ENCODE measurements around the gene ZNF385B.

The ZNF385B gene

DNA sequence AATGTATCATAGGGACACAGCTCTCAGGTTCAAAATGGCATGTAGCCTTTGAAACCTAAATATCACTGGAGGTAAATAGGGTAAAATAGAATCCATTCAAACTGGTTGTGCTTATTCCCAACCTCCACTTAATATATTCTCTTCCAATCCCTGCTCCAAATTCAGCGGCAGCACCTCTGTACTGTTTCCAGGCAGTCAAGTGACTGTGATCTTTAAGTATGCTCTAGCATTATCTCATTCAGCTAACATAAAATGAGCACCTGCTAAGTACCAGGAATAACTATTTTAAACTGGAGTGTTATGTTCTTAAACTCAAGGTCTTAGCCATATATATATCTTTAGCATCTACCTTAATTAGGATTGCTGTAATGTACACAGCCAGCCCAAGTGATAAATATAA is 327.5 kb downstream of the ZNF385B start:
- TF ChIP-seq CTCF (IDR thresholded peaks at IDR 0.05; ENCODE audit: unreplicated experiment in 3 of 3), result no peak
- H3K36me3 Mint-ChIP-seq (ENCODE audit: low read depth), result peaks cover under 1% of the 10 kb centered on the region
- H3K27ac Mint-ChIP-seq, result no peak overlapping the region
- H3K9me3 Mint-ChIP-seq, result no peaks in the 10 kb centered on the region
- no peaks in the 10 kb centered on the region for H3K27me3 Mint-ChIP-seq (ENCODE audit: low read depth)
- H3K4me1 Mint-ChIP-seq, result no peaks in the 10 kb centered on the region
- H3K4me3 Mint-ChIP-seq, result no peak overlapping the region

DNA sequence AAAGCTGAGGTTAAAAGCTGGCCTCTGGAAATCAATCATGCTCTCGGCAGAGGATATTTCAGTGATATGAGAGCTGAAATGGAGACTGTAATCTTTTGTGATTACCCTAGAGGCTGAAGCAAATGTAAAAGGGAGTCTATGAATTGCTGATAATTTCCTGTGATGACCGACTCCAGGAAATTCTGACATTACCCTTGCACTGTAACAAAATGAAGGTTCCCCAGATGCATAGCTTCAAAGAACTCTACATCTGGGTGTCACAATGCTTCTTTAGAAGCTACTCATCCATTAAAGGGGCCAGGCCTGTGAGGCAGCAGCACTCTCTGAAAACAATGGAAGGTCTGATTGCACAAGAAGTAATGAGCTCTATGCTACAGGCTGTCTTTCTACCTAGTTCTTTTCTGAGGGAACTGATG is 328.5 kb downstream of the ZNF385B start:
- no peak for TF ChIP-seq CTCF (IDR thresholded peaks at IDR 0.05; ENCODE audit: unreplicated experiment in 3 of 3)
- no peak overlapping the region for H3K27ac Mint-ChIP-seq
- no peaks in the 10 kb centered on the region for H3K4me1 Mint-ChIP-seq
- no peak overlapping the region for H3K4me3 Mint-ChIP-seq
- no peaks in the 10 kb centered on the region for H3K9me3 Mint-ChIP-seq
- H3K27me3 Mint-ChIP-seq (ENCODE audit: low read depth), result no peaks in the 10 kb centered on the region
- H3K36me3 Mint-ChIP-seq (ENCODE audit: low read depth), result no peaks in the 10 kb centered on the region

- no peaks in the 10 kb centered on the region for H3K36me3 Mint-ChIP-seq (ENCODE audit: low read depth)
- H3K4me3 Mint-ChIP-seq, result no peak overlapping the region
- H3K9me3 Mint-ChIP-seq, result no peaks in the 10 kb centered on the region
- no peak for TF ChIP-seq CTCF (IDR thresholded peaks at IDR 0.05; ENCODE audit: unreplicated experiment in 3 of 3)
- no peaks in the 10 kb centered on the region for H3K4me1 Mint-ChIP-seq
- no peaks in the 10 kb centered on the region for H3K27me3 Mint-ChIP-seq (ENCODE audit: low read depth)
- H3K27ac Mint-ChIP-seq, result no peak overlapping the region
Measured at GRCh38 chr2:179528576-179529069, 332.8 kb downstream of the ZNF385B start.

GRCh38 chr2:179525340-179525739 is 336.1 kb downstream of the ZNF385B start:
- no peak overlapping the region for H3K4me3 Mint-ChIP-seq
- no peaks in the 10 kb centered on the region for H3K9me3 Mint-ChIP-seq
- no peak for TF ChIP-seq CTCF (IDR thresholded peaks at IDR 0.05; ENCODE audit: unreplicated experiment in 3 of 3)
- H3K4me1 Mint-ChIP-seq, result no peaks in the 10 kb centered on the region
- no peaks in the 10 kb centered on the region for H3K36me3 Mint-ChIP-seq (ENCODE audit: low read depth)
- no peak overlapping the region for H3K27ac Mint-ChIP-seq
- H3K27me3 Mint-ChIP-seq (ENCODE audit: low read depth), result no peaks in the 10 kb centered on the region

- Mint-ChIP-seq H3K4me3 (no peak overlapping the region), H3K27ac (no peak overlapping the region), H3K36me3 (ENCODE audit: low read depth) (no peaks in the 10 kb centered on the region), H3K9me3 (no peaks in the 10 kb centered on the region), H3K4me1 (no peaks in the 10 kb centered on the region), H3K27me3 (ENCODE audit: low read depth) (no peaks in the 10 kb centered on the region)
- TF ChIP-seq CTCF (IDR thresholded peaks at IDR 0.05; ENCODE audit: unreplicated experiment in 3 of 3), result no peak
Measured at GRCh38 chr2:179524809-179525339, 336.5 kb downstream of the ZNF385B start.

GRCh38 chr2:179521944-179522343 is 339.5 kb downstream of the ZNF385B start:
- Mint-ChIP-seq H3K36me3 (ENCODE audit: low read depth) (no peaks in the 10 kb centered on the region), H3K27me3 (ENCODE audit: low read depth) (no peaks in the 10 kb centered on the region), H3K4me3 (no peak overlapping the region), H3K4me1 (no peaks in the 10 kb centered on the region), H3K9me3 (no peaks in the 10 kb centered on the region), H3K27ac (no peak overlapping the region)
- no peak for TF ChIP-seq CTCF (IDR thresholded peaks at IDR 0.05; ENCODE audit: unreplicated experiment in 3 of 3)
